Stomach (tissue), 19 donors: ENCODE results near the gene PFKL. TPM values are rescaled to one million over a fixed set of nuclear protein-coding genes. Genes with fewer than 3 reads are reported as not detected.

Experiments
- DNase-seq, 2 donors: peaks; one replicate each; pipeline versions ENCODE4 v3.0.0 to v3.0.0-alpha.2; 2013 to 2019
- H3K27ac ChIP-seq, 5 donors: fragments of 200-600 bp in 4 of 5; sonication (generic) in 4 of 5; one replicate each; pipeline ENCODE4 v1.5.1; 2013 to 2019; ENCODE audit warnings: mild to moderate bottlenecking in 1 of 5, moderate library complexity in 1 of 5
- H3K27me3 ChIP-seq, 3 donors: fragments of 200-600 bp; sonication (generic); one replicate each; pipeline ENCODE4 v1.5.1; 2017 to 2019; ENCODE audit warnings: mixed run types in 1 of 3
- H3K36me3 ChIP-seq, 4 donors: fragments of 200-600 bp; sonication (generic); 1 replicate in 3 of 4; 2 replicates in 1 of 4; pipeline ENCODE4 v1.5.1; 2016 to 2019
- H3K4me1 ChIP-seq, 4 donors: fragments of 200-600 bp; sonication (generic); one replicate each; pipeline ENCODE4 v1.5.1; 2016 to 2019
- H3K4me3 ChIP-seq, 4 donors: fragments of 200-600 bp; sonication (generic) in 3 of 4; one replicate each; pipeline ENCODE4 v1.5.1; 2016 to 2019; ENCODE audit warnings: mild to moderate bottlenecking in 1 of 4
- H3K9me3 ChIP-seq, 4 donors: fragments of 200-600 bp; sonication (generic); one replicate each; pipeline ENCODE4 v1.5.1; 2016 to 2019
- EP300 ChIP-seq: sonication (generic); formaldehyde crosslinking; IDR thresholded peaks from one replicate; pipeline ENCODE4 v1.6.1; 2017; ENCODE audit warnings: antibody characterized with exemption
- POLR2A ChIP-seq, 4 donors: fragments of 450-650 bp; IDR thresholded peaks; one replicate each; pipeline ENCODE4 v1.6.1; 2016; ENCODE audit warnings: antibody characterized with exemption in 4 of 4, control low read depth in 2 of 4, mild to moderate bottlenecking in 1 of 4, moderate library complexity in 1 of 4
- POLR2AphosphoS5 ChIP-seq, 3 donors: sonication (generic); formaldehyde crosslinking; IDR thresholded peaks; one replicate each; pipeline ENCODE4 v1.6.1; 2016; ENCODE audit warnings: antibody characterized with exemption in 3 of 3
- WGBS, 5 donors: extraction: QIAGEN DNeasy Blood & Tissue Kit in 3 of 5; methylation state at CpG; one replicate each; pipeline versions ENCODE4 v1.1.5 to v1.1.7; 2013 to 2018; 5-methylcytosine and 5-hydroxymethylcytosine counted together
- intact Hi-C: fragments of 100-400 bp; cut with DNase I; formaldehyde crosslinking; loops from one replicate; pipeline ENCODE4 v1.15.1; 2023; ENCODE audit warnings: low total_unique reads
- long read RNA-seq, 10 donors: transcript quantifications; one replicate each; lab custom pipeline, GENCODE V29; 2026
- polyA plus RNA-seq, 3 donors: library from polyadenylated mRNA; stranded (reverse); fragments of 200-250 nt; gene quantifications; one replicate each; pipeline ENCODE4 v1.2.3, GENCODE V29; 2013
- total RNA-seq, 5 donors: library from RNA; depleted of rRNA; stranded (reverse); fragments of >200 nt; gene quantifications; one replicate each; pipeline versions ENCODE4 v1.1.0 to v1.2.3, GENCODE V29; 2014 to 2016
- TF ChIP-seq, protein P1 (sequence below), 7 experiments: fragments of 450-650 bp in 4 of 7; fragments of 200-600 bp in 3 of 7; sonication (generic) in 3 of 7; IDR thresholded peaks; one replicate each; pipeline ENCODE4 v1.5.1; 2016 to 2019; ENCODE audit warnings: antibody characterized with exemption in 7 of 7, control low read depth in 2 of 7, mild to moderate bottlenecking in 1 of 7
- donor health status: healthy with polysubstance abuse.
- donor health status: Bipolar disorder and iron deficiency.
- donor health status: healthy.

The PFKL gene
- 100 to 1,000 TPM; 123 to 283 (median 139) TPM for total RNA-seq
- 100 to 1,000 TPM in 1 of 3 donors, 10 to 100 TPM in 2; 83.0 to 120 (median 99.9) TPM for polyA plus RNA-seq
- long read RNA-seq, donor 1, partial matches to known transcripts, result 13 of 17 reads
- long read RNA-seq, donor 1, other reads (novel, unspliced or antisense), result 0 of 17 reads
- long read RNA-seq, donor 2, transcript PFKL-201 (22 exons, 2,912 nt), result major isoform, 23 of 32 reads
- long read RNA-seq, donor 2, partial matches to known transcripts, result 5 of 32 reads
- long read RNA-seq, donor 2, other reads (novel, unspliced or antisense), result 0 of 32 reads
- long read RNA-seq, donor 3, transcript PFKL-201 (22 exons, 2,912 nt), result major isoform, 13 of 50 reads
- long read RNA-seq, donor 3, partial matches to known transcripts, result 37 of 50 reads
- long read RNA-seq, donor 3, other reads (novel, unspliced or antisense), result 0 of 50 reads
- long read RNA-seq, donor 4, partial matches to known transcripts, result 0 of 1 reads
- long read RNA-seq, donor 4, other reads (novel, unspliced or antisense), result 0 of 1 reads
- long read RNA-seq, donor 5, transcript PFKL-201 (22 exons, 2,912 nt), result major isoform, 17 of 23 reads
- long read RNA-seq, donor 5, partial matches to known transcripts, result 6 of 23 reads
- long read RNA-seq, donor 5, other reads (novel, unspliced or antisense), result 0 of 23 reads
- long read RNA-seq, donor 6, full-length matches to known transcripts, result 47 of 129 reads
- long read RNA-seq, donor 6, partial matches to known transcripts, result 82 of 129 reads
- long read RNA-seq, donor 6, other reads (novel, unspliced or antisense), result 0 of 129 reads
- long read RNA-seq, donor 7, transcript PFKL-201 (22 exons, 2,912 nt), result major isoform, 11 of 16 reads
- long read RNA-seq, donor 7, partial matches to known transcripts, result 5 of 16 reads
- long read RNA-seq, donor 7, other reads (novel, unspliced or antisense), result 0 of 16 reads
- long read RNA-seq, donor 8, transcript PFKL-201 (22 exons, 2,912 nt), result major isoform, 18 of 27 reads
- long read RNA-seq, donor 8, partial matches to known transcripts, result 9 of 27 reads
- long read RNA-seq, donor 8, other reads (novel, unspliced or antisense), result 0 of 27 reads
- long read RNA-seq, donor 9, transcript PFKL-201 (22 exons, 2,912 nt), result major isoform, 6 of 43 reads
- long read RNA-seq, donor 9, partial matches to known transcripts, result 37 of 43 reads
- long read RNA-seq, donor 9, other reads (novel, unspliced or antisense), result 0 of 43 reads
- long read RNA-seq, donor 10, transcript PFKL-201 (22 exons, 2,912 nt), result major isoform, 7 of 23 reads
- long read RNA-seq, donor 10, partial matches to known transcripts, result 16 of 23 reads
- long read RNA-seq, donor 10, other reads (novel, unspliced or antisense), result 0 of 23 reads

DNA sequence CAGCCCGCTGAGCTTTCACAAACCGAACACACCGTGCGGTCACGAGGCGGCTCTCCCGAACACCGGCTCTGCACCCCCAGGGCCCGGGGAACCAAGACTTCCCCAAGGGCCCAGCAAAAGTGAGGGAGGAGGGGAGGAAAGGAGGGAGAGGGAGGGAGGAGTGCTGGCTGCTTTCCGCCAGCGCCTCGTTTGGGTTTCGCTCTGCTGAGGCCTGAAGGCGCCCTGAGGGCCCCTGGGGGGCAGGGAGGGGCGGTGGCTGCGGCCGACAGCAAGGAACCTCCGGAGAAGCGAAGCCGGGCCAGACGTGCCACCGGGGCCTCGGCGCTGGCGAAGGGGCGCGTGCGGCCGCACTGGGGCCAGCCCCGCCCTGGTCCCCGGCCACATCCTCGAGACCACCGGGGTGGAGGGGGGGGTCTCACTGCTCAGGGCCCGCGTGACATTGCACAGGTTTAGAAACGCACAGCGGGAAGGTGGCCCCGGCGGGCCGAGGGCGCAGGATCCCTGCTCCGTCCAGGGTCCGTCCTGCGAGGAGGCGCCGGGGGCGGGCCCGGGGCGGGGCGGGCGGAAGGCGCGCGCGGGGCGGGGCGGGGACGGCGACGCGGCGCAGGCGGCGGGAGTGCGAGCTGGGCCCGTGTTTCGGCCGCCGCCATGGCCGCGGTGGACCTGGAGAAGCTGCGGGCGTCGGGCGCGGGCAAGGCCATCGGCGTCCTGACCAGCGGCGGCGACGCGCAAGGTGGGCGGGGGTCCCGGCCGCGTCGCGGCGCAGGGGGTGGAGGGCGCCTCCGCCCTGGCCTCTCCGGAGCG lies at the start of gene PFKL:
Gene PFKL (plus strand): TSS at position 596 of the 804 bp plus-strand sequence. CDS start 53 bp downstream, at position 649.
- Histone ChIP-seq H3K9me3 (no peaks in the 10 kb centered on the region), H3K27me3 (peaks cover 0 to 25% (median 0%) of the 10 kb centered on the region in 3 donors), H3K4me1 (peaks cover 51 to 74% (median 67%) of the 10 kb centered on the region in 4 donors), H3K4me3 (peak within 1 kb of the TSS; percentile 77 to 92 (median 90)), H3K36me3 (no peaks in the 10 kb centered on the region), H3K27ac (peak within 1 kb of the TSS; percentile 94 to 98 (median 96))
- 0 to 2% (median 1%) methylated on average over 31 to 94 of the region's 94 CpGs for WGBS, 5 donors
- intact Hi-C loops, result no loop called here
- TF ChIP-seq EP300 (no peak), POLR2A (IDR thresholded peaks at IDR 0.05) (peak in 1 of 4 donors; percentile 16), POLR2AphosphoS5 (IDR thresholded peaks at IDR 0.05) (peak in 2 of 3 donors; percentile 18 to 47)
- TF ChIP-seq, protein P1, sequence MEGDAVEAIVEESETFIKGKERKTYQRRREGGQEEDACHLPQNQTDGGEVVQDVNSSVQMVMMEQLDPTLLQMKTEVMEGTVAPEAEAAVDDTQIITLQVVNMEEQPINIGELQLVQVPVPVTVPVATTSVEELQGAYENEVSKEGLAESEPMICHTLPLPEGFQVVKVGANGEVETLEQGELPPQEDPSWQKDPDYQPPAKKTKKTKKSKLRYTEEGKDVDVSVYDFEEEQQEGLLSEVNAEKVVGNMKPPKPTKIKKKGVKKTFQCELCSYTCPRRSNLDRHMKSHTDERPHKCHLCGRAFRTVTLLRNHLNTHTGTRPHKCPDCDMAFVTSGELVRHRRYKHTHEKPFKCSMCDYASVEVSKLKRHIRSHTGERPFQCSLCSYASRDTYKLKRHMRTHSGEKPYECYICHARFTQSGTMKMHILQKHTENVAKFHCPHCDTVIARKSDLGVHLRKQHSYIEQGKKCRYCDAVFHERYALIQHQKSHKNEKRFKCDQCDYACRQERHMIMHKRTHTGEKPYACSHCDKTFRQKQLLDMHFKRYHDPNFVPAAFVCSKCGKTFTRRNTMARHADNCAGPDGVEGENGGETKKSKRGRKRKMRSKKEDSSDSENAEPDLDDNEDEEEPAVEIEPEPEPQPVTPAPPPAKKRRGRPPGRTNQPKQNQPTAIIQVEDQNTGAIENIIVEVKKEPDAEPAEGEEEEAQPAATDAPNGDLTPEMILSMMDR (IDR thresholded peaks at IDR 0.05), result no peak
- peak; percentile 80 to 87 for DNase-seq

GRCh38 chr21:44253832-44254710 lies 45.8 kb upstream of the PFKL start:
- peak in 1 of 2 donors; percentile 3 for DNase-seq
- Histone ChIP-seq H3K4me1 (no peaks in the 10 kb centered on the region), H3K4me3 (no peak overlapping the region), H3K9me3 (no peaks in the 10 kb centered on the region), H3K36me3 (no peaks in the 10 kb centered on the region), H3K27ac (no peak overlapping the region), H3K27me3 (peaks cover 0 to 12% (median 0%) of the 10 kb centered on the region in 3 donors)
- WGBS, 5 donors, result 72 to 82% (median 78%) methylated on average over 23 to 29 of the region's 29 CpGs
- TF ChIP-seq EP300, result no peak
- TF ChIP-seq, protein P1 (IDR thresholded peaks at IDR 0.05), result no peak
- TF ChIP-seq POLR2AphosphoS5 (IDR thresholded peaks at IDR 0.05), result no peak
- no peak for TF ChIP-seq POLR2A (IDR thresholded peaks at IDR 0.05)
- intact Hi-C loops, result no loop called here

DNA sequence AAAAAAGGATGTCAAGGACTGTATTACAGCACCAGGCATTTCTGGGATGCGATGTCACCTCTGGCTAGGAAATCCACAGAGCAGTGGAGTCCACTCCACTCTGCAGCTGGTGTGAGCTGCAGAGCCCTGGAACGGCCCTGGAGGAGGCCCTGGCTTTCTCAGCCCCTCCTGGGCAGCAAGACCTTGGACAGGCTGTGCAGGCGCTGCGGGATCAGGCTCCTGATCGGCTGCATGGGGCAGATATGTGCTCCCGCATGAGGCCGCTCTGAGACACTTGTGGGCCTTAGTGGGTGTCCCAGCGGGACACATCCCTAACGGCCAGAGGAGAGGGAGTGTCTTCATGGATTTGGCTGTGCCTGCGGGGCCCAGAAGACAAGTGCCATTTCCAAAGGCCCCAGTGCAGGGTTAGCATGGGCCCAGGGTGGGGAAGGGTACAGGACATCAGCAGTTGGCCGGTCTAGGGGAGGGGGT lies 44.3 kb upstream of the PFKL start:
- Histone ChIP-seq H3K27me3 (peaks cover 0 to 12% (median 0%) of the 10 kb centered on the region in 3 donors), H3K9me3 (peaks cover 0 to 7% (median 1%) of the 10 kb centered on the region in 4 donors), H3K36me3 (no peaks in the 10 kb centered on the region), H3K4me1 (no peaks in the 10 kb centered on the region), H3K4me3 (no peak overlapping the region), H3K27ac (no peak overlapping the region)
- intact Hi-C loops, result no loop called here
- peak in 1 of 2 donors; percentile 39 for DNase-seq
- 84 to 92% (median 90%) methylated on average over 11 of the region's 11 CpGs for WGBS, 5 donors
- TF ChIP-seq EP300, result no peak
- TF ChIP-seq, protein P1 (IDR thresholded peaks at IDR 0.05), result no peak
- no peak for TF ChIP-seq POLR2AphosphoS5 (IDR thresholded peaks at IDR 0.05)
- no peak for TF ChIP-seq POLR2A (IDR thresholded peaks at IDR 0.05)
